ENCODE measurements around the gene SCN4A. TPM values are rescaled to one million over a fixed set of nuclear protein-coding genes. Genes with fewer than 3 reads are reported as not detected.

The SCN4A gene
- total RNA-seq, 4 donors from 2014 or later = 0.83 TPM; not detected in 3

- DNase-seq = no peak
- Histone ChIP-seq H3K9me3 (no peaks in the 10 kb centered on the region), H3K27me3 (no peaks in the 10 kb centered on the region), H3K36me3 (no peaks in the 10 kb centered on the region), H3K4me1 (peaks cover 0 to 11% (median 0%) of the 10 kb centered on the region in 4 donors), H3K27ac (no peak overlapping the region), H3K4me3 (no peak overlapping the region)
- TF ChIP-seq POLR2A (IDR thresholded peaks at IDR 0.05) = no peak
- TF ChIP-seq CTCF (IDR thresholded peaks at IDR 0.05) = no peak
Observed at GRCh38 chr17:63960430-63960829, 12.3 kb downstream of the SCN4A start.

GRCh38 chr17:63960006-63960405 lies 12.7 kb downstream of the SCN4A start:
- H3K27me3 ChIP-seq = no peaks in the 10 kb centered on the region
- TF ChIP-seq POLR2A (IDR thresholded peaks at IDR 0.05) (no peak), CTCF (IDR thresholded peaks at IDR 0.05) (no peak)
- no peak for DNase-seq
- peaks cover 0 to 11% (median 0%) of the 10 kb centered on the region in 4 donors for H3K4me1 ChIP-seq
- H3K9me3 ChIP-seq = no peaks in the 10 kb centered on the region
- H3K4me3 ChIP-seq = no peak overlapping the region
- no peaks in the 10 kb centered on the region for H3K36me3 ChIP-seq
- no peak overlapping the region for H3K27ac ChIP-seq

- Histone ChIP-seq H3K36me3 (no peaks in the 10 kb centered on the region), H3K9me3 (no peaks in the 10 kb centered on the region), H3K27ac (no peak overlapping the region), H3K4me1 (peaks cover 0 to 11% (median 4%) of the 10 kb centered on the region in 4 donors), H3K27me3 (no peaks in the 10 kb centered on the region), H3K4me3 (no peak overlapping the region)
- no peak for DNase-seq
- no peak for TF ChIP-seq CTCF (IDR thresholded peaks at IDR 0.05)
- TF ChIP-seq POLR2A (IDR thresholded peaks at IDR 0.05) = no peak
Observed at GRCh38 chr17:63956296-63956920, 16.3 kb downstream of the SCN4A start.

- no peak overlapping the region for H3K4me3 ChIP-seq
- no peaks in the 10 kb centered on the region for H3K36me3 ChIP-seq
- H3K4me1 ChIP-seq = peaks cover 0 to 11% (median 2%) of the 10 kb centered on the region in 4 donors
- H3K27me3 ChIP-seq = no peaks in the 10 kb centered on the region
- TF ChIP-seq CTCF (IDR thresholded peaks at IDR 0.05) (no peak), POLR2A (IDR thresholded peaks at IDR 0.05) (no peak)
- no peak for DNase-seq
- H3K9me3 ChIP-seq = no peaks in the 10 kb centered on the region
- H3K27ac ChIP-seq = no peak overlapping the region
Observed at GRCh38 chr17:63955791-63956190, 16.9 kb downstream of the SCN4A start.

- H3K4me1 ChIP-seq = peaks cover 0 to 11% (median 2%) of the 10 kb centered on the region in 4 donors
- H3K27me3 ChIP-seq = no peaks in the 10 kb centered on the region
- DNase-seq = no peak
- no peaks in the 10 kb centered on the region for H3K9me3 ChIP-seq
- H3K27ac ChIP-seq = no peak overlapping the region
- H3K4me3 ChIP-seq = no peak overlapping the region
- TF ChIP-seq POLR2A (IDR thresholded peaks at IDR 0.05) = no peak
- no peak for TF ChIP-seq CTCF (IDR thresholded peaks at IDR 0.05)
- no peaks in the 10 kb centered on the region for H3K36me3 ChIP-seq
Observed at GRCh38 chr17:63955232-63955631, 17.5 kb downstream of the SCN4A start.

Data from Peyer's patch (tissue), 4 donors.